Activated CD4-positive, alpha-beta T cell treated with anti-CD3 and anti-CD28 coated beads, Interleukin-2, amount 50 U/mL, for 1 hour (primary cell): ENCODE results near the gene CCSER1.
"Not testable (repeated sequence)": the region's sequence is repeated elsewhere in the genome, so short reads cannot be mapped to it uniquely, and the experiment has no call there.

Experiments used
- DNase-seq: peaks from one replicate; pipeline ENCODE4 v3.0.0-alpha.2; 2020

CCSER1 gene

DNA sequence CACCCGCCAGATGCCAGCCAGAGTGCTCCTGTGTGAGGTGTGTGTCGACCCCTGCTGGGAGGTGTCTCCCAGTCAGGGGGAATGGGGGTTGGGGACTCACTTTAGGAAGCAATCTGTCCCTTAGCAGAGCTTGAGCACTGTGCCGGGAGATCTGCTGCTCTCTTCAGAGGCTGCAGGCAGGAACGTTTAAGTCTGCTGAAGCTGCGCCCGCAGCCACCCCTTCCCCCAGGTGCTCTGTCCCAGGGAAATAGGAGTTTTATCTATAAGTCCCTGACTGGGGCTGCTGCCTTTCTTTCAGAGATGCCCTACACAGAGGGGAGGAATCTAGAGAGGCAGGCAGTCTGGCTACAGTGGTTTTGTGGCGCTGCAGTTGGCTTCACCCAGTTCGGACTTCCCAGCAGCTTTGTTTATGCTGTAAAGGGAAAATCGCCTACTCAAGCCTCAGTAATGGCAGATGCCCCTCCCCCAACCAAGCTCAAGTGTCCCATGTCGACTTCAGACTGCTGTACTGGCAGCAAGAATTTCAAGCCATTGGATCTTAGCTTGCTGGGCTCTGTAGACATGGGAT is 80.8 kb downstream of the CCSER1 start:
- no peak for DNase-seq

DNA sequence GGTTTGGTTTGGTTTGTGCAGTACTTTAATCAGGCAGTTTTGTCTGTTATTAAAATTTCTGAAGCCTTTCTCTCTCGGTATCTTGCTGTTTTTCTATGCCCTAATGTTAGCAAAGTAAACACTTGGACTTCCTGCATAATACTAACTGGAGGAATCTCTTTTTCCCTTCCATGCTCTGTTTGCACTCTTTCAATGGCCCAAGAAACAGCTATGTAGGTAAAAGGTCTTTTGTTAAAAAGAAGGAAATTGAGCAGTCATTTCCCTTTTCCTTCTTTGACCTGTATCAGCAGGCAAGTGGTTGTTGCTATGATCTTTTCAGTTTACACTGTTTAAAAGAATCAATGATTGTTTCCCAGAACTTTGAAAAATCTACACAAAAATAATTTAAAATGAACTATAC is 82.7 kb downstream of the CCSER1 start:
- DNase-seq: no peak

DNA sequence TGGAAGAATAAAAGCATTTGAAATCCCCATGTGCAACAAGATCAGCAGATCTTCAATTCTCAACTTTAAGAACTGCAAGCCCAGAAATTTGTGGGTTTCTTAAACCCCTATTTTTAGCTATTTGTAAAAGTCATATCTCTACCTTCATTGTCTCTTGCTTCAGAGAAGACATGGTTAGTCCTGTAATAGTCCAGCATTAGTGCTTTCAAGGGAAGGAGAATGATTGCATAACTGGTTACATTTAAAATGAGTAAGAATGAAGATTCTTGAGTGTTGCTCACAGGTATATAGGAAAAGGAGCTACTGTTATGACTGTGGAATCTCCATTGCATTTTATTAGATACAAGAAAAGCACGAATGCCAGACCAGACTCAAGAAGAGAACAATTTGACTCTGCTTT is 84.0 kb downstream of the CCSER1 start:
- DNase-seq: no peak

DNA sequence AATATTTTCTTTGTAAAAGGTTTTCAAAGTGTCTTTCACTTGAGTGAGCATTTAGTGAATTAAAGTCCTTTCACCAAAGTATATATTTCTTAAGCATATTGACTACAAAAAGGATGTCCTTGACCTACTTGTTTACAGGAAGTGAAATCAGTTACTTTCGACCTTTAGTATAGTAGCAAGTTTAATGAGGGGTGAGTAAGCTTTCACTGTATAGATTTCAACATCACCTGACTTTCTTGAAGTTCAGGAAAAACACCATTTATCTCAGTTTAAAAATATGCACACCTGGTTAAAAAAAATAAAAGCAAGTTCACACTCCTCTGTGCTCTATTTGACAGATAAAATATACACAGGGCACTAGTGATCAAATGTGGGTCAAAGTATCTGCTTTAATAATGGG is 88.1 kb downstream of the CCSER1 start:
- no peak for DNase-seq

DNA sequence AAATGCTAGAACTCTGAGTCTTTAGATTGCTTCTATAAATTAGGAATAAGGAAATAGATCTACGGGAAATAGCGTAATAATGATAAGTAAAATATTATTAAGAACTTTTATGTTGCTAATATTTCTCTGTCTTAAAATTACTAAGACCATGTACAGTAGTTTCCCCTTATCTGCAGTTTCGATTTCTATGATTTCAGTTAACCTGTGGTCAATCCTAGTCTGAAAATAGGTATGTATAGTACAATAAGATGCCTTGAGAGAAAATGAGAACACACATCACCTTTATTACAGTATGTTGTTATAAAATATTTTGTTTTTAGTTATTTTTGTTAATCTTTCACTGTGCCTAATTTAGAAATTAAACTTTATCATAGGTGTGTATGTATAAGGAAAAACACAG is 92.6 kb downstream of the CCSER1 start:
- DNase-seq: no peak

DNA sequence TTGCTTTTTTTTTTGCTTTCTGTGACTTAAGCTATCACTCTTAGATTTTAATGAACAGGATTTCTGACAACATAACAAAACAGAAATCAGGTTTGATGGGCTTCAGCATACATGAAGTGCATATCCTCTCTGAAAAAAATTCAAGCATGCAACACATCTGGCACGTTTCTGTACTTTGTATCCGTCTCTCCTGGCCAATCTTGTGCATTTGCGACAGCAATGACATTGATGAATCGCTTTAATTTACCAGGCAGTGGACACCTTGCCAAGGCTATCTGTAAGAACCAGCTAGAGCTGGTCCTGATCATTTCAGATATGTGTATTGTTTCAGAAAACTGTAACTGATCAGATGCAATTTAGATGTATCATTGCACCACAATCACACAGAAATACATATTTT is 93.3 kb downstream of the CCSER1 start:
- DNase-seq: no peak

DNA sequence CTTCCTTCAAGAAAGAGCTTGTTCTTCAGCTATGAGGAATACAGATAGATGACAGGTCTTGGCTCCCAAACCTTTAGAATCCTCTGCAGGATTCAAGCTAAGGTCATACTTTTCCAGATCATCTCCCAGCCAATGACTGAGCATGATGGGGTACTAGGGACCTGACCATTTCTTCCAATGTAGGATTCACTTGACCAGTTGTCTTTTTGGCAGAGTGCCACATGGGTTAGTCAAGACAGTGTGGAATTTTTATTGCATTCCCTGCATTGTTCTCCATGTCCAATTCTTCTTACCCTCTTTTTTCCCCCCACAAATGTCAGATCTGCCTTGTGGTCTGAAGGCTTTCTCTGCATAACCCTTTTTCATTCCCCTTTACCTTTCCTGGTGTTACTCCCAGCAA is 99.5 kb downstream of the CCSER1 start:
- no peak for DNase-seq

DNA sequence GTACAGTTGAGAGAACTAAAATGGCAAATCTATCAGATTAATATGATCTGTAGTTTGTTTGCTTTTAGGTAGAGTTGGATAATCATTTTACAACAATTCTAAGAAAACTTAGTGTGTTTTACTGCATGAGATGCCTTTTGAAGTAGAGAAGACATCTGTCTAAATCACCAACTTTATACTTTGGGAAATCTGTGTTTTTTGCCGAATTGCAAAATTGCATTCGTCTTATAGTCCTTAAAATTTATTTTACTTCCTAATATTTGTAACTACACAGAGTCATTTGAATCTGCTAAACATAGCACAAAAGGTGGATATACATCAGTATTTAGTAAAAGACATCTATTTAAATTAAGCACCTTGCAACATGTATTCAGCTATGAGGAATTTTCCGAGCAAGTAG is 100.0 kb downstream of the CCSER1 start:
- no peak for DNase-seq

DNA sequence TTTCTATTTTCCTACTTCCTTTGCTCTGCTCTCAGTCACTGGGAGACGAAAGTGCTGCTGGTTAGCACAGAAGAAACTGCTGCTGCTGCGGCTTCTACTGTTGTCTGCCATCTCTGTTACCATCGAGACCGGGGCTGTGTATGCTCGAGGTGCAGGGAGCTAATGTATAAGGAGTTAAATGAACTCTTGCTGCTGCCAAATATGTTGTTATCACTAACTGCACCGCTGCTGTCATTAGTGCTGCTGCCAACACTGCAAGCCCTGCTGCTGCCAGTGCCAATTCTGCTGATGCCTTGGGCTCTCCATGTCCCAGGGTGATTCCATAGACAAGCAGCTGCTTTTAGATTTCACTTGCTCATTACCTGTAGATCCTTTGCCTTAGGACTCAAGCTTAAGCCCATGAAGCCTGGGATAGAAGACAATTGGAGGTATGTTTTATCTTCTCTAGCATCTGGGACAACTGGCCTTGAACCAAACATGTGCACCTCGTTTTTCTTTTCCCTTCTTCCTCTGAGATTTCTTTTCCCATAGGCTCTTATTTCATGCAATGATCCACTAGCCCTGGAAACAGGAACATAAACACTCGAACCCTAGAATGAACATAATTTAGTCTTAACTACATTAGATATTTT is 107.8 kb downstream of the CCSER1 start:
- DNase-seq: no peak

DNA sequence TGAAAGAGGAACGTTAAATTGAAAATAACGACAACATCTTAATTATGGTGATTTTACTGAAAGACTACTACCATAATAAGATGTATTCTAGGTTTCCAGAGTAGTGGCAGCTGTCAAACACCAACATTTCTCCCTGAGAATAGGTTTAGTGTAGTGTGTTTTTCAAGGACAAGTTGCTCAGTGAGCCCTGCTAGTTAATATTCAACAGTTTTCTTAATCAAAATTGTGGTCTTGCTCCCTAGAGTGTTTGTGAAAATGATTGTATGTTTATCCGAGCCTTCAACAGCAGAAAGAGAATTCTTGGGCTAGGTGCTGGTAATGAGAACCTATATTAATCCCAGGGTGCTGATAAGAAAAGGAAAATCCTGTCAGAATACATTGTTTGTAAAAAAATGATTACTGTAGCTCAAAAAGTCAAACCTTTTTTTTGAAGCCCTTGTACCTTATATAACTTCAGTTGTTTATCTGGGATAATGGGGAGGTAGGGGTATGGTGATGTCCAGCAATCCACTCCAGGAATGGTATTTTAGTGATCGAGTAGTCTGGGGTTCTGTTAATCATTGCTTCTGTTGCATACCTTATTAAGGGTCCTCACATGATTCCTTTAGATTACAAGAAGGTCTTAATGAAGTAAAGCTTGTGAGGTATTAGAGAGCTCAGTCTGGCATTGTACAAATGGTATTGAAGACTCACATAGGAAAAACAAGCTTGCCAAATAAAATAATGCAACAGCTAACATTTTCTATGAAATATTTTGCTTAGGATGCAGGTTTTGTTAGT is 110.7 kb downstream of the CCSER1 start:
- DNase-seq: no peak

DNA sequence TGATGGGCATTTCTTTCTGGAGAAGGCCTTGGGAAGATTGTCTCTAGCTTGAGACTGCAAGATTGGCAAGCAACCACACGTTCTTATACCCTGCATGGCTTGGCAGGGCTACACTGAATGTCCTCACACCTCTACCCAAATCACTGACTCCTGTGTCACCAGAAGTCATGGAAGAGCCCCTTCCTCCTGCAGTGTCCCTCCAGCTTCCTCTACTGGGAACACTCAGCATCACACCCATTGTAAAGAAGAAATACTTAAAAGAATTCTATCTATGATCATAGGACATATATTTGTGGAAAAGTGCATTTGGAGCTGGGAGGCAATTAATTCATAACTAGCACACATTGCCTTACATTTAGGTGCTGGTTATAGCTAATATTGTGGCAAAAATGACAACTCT is 113.1 kb downstream of the CCSER1 start:
- no peak for DNase-seq

DNA sequence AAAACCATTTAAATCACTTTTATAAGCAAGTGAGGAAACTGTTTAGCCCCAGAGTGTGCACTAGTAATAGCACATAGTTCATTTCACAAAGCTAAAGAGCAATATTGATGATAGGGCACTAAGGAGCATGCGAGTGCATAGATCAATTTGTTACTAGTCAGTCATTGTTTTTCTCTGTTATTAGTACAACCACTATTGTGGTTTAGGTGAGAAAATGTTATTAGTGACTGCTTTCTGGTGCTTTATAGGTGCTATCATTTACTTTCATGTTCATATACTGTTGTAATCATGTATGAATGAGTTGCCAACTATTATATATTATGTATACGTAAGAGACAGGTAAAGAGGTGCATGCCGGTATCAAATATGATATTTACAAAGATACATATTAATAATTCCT is 113.8 kb downstream of the CCSER1 start:
- no peak for DNase-seq

DNA sequence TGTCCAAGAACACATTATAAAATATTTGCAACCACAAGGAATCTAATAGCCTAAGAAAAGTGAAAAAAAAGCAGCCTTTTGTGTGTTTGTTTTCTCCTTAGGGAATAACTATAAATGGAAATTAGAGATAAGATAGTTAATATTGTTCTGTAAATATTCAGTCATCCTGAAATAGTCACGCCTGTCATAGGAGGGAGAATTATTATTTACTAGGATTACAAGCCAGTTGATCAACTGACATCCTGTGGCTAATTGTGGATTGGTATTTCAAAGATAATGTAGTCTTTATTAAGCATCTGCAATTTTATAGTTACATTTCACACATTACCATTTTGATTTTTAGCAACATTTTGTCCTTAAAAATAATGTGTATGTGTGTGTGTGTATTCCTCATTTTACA is 118.6 kb downstream of the CCSER1 start:
- no peak for DNase-seq

DNA sequence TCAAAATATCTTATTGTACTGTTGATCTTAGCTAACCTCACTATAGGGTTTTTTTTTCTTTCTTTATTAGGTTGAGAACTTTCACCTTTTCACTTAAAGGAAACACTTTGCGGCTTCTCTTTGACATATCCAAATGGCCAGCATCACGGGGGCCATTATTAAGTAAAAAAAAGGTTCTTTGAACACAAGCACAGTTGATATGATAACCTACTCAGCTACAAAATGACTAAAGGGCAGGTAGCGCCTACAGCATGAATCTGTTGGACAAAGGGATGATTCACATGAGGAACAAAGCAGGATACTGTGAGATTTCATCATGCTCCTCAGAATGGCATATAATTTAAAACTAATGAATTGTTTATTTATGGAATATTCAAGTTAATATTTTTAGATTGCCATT is 119.6 kb downstream of the CCSER1 start:
- no peak for DNase-seq

DNA sequence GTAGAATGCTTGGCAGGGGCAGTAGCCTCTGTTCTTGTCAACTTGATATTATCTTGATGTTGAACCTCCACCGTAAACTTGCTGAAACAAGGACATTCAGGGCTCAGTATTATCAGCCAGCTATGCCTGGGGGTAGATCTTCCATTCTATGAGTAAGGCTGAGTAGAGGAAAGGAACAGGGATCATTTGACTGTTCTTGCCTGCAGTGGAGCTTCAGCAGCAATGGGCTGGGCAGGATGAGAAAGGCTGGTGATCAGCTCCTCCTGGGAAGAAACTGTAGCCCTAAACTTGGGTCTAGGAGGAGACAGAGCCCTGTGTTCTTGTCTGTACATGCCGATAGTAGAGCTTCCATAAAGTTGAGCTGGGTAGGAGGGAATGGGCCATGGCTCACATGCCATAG is 127.2 kb downstream of the CCSER1 start:
- DNase-seq: no peak

DNA sequence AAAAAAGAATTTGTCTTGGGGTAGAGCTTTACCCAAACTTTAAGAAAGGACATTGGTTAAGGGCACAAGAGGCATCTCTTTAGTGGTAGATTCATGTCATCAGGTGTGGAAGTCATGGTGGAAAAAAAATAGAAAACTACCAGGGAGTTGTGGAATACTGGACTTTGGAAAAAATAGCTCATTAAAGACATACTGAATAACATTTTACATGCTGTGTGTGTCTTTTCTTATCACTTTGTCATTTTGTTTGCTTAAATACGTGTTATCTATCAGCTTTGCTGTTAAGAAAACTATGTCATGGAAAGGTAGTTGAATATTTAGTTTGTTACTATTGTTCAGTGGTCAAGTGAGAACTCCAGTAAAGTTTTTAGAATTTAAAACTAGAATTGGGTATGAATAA is 147.0 kb downstream of the CCSER1 start:
- DNase-seq: no peak

DNA sequence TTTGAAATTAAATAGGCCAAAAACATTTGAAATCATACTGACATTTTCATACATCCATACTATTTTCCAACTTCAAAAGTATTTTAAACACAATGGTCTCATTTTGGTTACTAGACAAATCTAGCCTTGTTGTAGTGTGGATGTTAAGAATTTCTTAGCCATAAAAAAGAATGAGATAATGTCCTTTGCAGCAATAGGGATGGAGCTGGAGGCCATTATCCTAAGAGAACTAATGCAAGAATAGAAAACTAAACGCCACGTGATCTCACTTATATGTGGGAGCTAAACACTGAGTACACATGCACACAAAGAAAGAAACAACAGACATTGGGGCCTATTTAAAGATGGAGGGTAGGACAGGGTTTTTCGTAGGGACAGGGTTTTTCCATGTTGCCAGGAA is 153.8 kb downstream of the CCSER1 start:
- no peak for DNase-seq

DNA sequence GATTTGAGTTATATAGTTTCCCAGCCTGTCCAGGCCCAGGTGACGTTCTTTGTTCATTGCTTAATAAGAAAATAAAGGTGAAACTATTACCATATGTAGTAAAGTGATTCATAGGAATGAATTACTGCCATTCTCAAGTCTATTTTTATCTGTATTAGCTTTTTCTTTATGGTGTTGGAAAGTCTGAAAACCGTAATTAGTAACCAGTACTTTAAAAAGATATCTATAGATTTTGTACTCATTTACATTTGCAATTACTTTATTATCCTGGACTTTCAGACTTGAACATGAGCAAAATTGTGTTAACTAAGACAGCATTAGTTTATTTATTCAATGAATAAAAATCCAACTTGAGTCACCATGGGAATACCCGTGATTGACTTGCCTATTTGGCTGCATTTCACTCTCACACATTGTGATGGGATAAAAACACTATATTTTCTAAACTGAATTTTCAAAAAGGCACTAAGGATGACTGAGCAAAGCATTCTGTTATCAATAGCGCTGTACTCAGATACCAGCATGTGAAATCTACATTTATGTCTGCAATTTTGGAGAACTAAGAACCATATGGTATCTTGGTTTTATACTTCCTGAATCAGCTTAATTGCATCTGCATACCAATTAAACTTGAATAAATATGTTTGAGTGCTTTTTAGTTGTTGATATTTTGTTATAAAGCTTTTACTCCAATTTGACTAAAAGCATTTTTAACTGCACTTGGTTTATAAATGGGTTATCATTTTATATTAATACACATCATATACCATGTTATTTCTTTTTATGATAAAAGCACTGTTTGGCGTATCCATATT is 154.6 kb downstream of the CCSER1 start:
- no peak for DNase-seq

DNA sequence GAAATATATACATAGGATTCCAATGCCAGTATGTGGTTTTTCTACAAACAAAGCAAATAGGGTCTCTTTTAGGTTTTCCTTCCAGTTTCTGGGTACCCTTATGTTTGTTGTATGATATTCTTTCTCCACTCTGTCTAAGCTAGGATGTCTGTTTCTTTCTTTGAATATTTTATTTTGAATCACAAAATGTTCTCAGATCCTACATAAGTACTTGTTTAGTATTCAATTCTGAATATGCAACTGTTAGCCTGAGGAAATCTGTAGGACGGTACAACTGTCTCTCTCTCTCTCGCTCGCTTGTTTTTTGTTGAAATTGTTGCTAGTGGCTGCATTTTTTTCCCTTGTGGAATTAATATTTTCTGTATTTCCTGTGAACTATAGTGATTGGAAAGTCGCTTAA is 163.2 kb downstream of the CCSER1 start:
- DNase-seq: no peak

DNA sequence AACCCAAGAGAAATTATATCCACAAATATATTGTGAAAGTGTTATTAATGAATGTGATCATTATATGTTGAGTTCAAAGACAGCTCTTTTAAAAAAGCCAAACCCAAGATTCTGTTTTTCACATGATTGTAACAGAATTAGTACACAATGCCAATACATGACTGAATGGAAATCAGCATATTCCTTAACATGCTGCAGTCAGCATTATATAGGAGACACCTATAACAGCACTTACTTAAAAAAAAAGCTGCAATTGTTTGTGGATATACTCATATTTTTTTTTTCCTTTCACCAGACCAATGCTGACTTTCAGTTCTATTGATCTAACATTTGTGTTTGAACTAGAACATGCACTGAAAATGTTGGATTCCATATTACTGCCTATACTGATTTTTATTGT is 165.2 kb downstream of the CCSER1 start:
- no peak for DNase-seq

DNA sequence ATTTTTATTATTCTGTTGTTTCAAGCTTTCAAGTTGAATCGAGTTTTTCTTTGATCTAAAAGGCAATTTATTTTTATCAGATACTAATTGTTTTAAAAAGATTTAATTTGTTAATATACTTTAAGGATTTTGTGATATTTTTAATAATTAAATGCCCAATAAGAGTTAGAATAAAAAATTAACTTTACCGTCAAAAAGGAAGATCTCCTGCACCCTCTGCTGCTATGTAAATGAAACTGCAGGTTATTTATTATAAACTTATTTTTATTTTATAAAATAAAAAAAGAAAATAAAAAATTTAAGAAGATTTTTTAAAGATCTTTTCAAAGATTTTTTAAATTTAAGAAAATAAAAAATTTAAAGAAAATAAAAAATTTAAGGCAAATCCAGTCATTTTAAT is 166.1 kb downstream of the CCSER1 start:
- DNase-seq: no peak

DNA sequence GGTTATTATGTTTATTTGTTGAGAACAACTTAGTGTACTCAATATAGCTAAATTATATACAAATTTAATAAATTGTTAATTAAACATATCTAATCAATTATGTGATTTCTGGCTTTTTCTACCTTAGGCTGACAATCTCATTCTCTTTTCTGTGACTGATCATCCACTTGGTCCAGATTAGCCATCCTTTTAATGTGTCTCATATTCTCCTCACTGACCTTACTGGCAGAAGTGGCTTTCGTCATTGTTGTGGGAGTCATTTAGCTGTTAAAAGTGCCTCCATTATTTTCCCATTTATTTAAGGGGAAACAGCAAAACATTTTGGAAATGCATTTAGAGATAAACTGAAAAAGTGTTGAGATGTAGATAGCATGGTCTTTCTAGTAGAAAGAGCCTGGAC is 172.2 kb downstream of the CCSER1 start:
- DNase-seq: no peak

DNA sequence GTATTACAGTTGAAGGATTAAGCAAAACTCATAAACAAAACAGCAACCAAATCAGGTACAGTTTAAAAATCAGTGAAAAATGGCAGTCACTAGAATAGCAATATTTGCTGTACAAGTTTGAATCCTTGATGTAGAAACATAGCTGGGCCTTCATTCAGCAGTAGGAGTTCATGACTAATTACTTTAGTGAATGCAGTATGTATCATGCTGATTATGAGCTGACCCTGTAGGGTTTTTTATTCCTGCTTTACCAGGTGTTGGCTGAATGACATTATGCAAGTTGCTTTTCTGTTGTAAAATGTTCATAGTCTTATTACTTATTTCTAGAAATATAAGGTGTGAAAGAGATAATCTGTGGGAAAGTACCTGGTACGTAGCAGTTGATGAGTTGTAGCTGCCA is 179.6 kb downstream of the CCSER1 start:
- no peak for DNase-seq

DNA sequence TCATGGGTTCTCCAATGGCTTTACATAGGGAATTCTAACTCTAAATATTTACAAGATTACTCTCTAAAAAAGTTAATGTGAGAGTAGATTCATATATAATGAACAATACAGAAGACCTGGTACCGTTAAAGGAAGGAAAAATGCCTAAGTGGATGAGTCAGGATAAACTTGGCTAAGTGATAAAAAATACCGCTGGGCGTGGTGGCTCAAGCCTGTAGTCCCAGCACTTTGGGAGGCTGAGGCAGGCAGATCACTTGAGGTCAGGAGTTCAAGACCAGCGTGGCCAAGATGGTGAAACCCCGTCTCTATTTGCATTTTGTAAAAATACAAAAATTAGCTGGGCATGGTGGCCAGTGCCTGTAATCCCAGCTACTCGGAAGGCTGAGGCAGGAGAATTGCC is 189.9 kb downstream of the CCSER1 start:
- DNase-seq: not testable (repeated sequence)
